ENCODE results near the gene FBXL7.

DNA sequence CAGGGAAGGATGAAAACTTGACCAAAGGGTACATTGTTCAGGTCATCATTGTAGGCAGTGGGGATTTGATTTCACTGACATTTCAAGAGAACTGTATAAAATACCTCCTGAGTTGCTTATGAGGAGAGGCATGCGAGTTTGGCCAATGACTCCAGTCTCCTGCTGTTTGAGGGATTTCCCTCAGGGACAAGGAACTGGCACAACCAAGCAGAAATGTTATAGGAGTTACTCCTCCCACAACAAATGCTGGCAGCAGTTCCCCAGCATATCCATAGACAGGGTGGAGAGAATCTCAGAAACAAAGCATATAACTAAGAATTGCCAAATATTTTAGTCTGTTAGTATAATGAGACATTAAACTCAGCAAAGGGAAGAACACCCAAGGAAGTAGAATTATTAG is 47.2 kb upstream of the FBXL7 start:
- TF ChIP-seq, protein P1, sequence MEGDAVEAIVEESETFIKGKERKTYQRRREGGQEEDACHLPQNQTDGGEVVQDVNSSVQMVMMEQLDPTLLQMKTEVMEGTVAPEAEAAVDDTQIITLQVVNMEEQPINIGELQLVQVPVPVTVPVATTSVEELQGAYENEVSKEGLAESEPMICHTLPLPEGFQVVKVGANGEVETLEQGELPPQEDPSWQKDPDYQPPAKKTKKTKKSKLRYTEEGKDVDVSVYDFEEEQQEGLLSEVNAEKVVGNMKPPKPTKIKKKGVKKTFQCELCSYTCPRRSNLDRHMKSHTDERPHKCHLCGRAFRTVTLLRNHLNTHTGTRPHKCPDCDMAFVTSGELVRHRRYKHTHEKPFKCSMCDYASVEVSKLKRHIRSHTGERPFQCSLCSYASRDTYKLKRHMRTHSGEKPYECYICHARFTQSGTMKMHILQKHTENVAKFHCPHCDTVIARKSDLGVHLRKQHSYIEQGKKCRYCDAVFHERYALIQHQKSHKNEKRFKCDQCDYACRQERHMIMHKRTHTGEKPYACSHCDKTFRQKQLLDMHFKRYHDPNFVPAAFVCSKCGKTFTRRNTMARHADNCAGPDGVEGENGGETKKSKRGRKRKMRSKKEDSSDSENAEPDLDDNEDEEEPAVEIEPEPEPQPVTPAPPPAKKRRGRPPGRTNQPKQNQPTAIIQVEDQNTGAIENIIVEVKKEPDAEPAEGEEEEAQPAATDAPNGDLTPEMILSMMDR (IDR thresholded peaks at IDR 0.05; ENCODE audit: low read depth, low read length): no peak
- TF ChIP-seq POLR2A (IDR thresholded peaks at IDR 0.05; ENCODE audit: extremely low read depth, insufficient read length): no peak
- no peak for TF ChIP-seq MAX (IDR thresholded peaks at IDR 0.05; ENCODE audit: low read depth, low read length)

Data from NB4 (cell line).